Measurements from ENCODE around the gene TCERG1. TPM values are rescaled to one million over a fixed set of nuclear protein-coding genes. Genes with fewer than 3 reads are reported as not detected.

TCERG1 gene
- polyA plus RNA-seq, 3 donors, result 11.6 to 37.3 (median 18.0) TPM

DNA sequence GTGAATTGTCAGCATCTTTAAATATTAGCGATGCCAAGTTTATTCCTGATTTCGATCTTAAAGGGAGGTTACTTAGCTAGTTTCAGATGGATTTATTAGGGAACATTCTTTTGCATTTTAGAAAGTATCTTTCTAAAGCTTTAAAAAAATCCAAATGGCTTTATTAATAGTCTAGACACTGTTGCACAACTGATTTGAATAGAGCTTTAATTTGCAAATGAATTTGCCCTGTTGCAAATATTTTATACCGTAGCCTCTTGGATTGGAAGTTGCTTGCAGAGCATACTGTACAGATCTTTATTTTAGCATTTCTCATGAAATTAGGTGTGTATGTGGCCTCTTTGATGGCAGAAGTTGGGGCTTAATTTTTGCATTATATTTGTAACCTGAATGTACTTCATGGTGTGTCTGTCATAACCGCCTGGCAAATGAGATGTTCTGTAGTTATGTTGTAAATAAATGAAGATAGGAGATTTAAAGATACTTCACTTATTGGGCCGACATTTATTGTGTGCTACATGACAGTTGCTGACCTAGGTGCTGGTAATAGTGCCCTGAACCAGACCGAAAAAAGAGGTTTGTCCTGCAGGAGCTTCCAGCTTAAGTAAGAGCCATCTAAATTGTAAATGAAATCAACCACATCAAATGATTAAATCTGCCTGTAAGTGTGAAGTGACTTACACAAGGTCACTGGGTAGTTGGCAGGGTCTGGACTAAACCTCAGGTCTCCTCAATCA, 1.8 kb downstream of the TCERG1 start:
- no peaks in the 10 kb centered on the region for H3K9me3 ChIP-seq (replicated peaks in 1 of 2; ENCODE audit: control insufficient read depth in 1 of 2, insufficient read depth in 1 of 2, low read length in 2 of 2)
- H3K4me3 ChIP-seq (replicated peaks in 1 of 3; ENCODE audit: low read depth in 2 of 3, low read length in 3 of 3), result peak overlapping the region in 1 of 3 experiments; percentile 94
- Mint-ChIP-seq H3K36me3 (no peaks in the 10 kb centered on the region), H3K4me1 (peaks cover 40% of the 10 kb centered on the region), H3K27ac (peak overlapping the region in 1 of 7 donors; percentile 63), H3K9me3 (peaks cover 0 to 5% (median 0%) of the 10 kb centered on the region in 7 donors), H3K4me3 (no peak overlapping the region), H3K27me3 (ENCODE audit: low read depth in 3 of 3) (no peaks in the 10 kb centered on the region)
- H3K27me3 ChIP-seq (ENCODE audit: control insufficient read depth in 2 of 2, insufficient read depth in 2 of 2, low read length in 2 of 2), result no peaks in the 10 kb centered on the region
- no peak for DNase-seq
- H3K9ac ChIP-seq (ENCODE audit: insufficient read depth, low read length, poor library complexity, severe bottlenecking), result no peak overlapping the region
- intact Hi-C loops (cut with micrococcal nuclease), result loop anchor here (5.0 to 10.0 kb wide), 2 partner anchors 244 to 267 kb away; partner anchors contain the start of genes LARS1 (in 1 of the 2) and RBM27 (in 1 of the 2)
- H3K79me2 ChIP-seq (ENCODE audit: insufficient read depth, low read length), result peaks cover 73% of the 10 kb centered on the region
- TF ChIP-seq, protein P1, sequence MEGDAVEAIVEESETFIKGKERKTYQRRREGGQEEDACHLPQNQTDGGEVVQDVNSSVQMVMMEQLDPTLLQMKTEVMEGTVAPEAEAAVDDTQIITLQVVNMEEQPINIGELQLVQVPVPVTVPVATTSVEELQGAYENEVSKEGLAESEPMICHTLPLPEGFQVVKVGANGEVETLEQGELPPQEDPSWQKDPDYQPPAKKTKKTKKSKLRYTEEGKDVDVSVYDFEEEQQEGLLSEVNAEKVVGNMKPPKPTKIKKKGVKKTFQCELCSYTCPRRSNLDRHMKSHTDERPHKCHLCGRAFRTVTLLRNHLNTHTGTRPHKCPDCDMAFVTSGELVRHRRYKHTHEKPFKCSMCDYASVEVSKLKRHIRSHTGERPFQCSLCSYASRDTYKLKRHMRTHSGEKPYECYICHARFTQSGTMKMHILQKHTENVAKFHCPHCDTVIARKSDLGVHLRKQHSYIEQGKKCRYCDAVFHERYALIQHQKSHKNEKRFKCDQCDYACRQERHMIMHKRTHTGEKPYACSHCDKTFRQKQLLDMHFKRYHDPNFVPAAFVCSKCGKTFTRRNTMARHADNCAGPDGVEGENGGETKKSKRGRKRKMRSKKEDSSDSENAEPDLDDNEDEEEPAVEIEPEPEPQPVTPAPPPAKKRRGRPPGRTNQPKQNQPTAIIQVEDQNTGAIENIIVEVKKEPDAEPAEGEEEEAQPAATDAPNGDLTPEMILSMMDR (IDR thresholded peaks at IDR 0.05), result no peak
- peak overlapping the region in 1 of 2 donors; percentile 96 for H3K27ac ChIP-seq (ENCODE audit: low read depth in 1 of 2, low read length in 2 of 2)
- peaks cover 52% of the 10 kb centered on the region for H4K20me1 ChIP-seq (ENCODE audit: insufficient read depth, low read length)
- H2AFZ ChIP-seq (ENCODE audit: insufficient read depth, low read depth, low read length, poor library complexity, severe bottlenecking), result no peak overlapping the region
- no peaks in the 10 kb centered on the region for H3K36me3 ChIP-seq (replicated peaks in 1 of 2; ENCODE audit: control insufficient read depth in 1 of 2, insufficient read depth in 2 of 2, low read length in 2 of 2)
- 100% methylated on average over 2 of the region's 6 CpGs for WGBS (ENCODE audit: insufficient coverage)
- peak overlapping the region; percentile 93 for H3K4me2 ChIP-seq (replicated peaks; ENCODE audit: extremely low read depth, low read length, poor library complexity, severe bottlenecking)
- peaks cover 19 to 32% of the 10 kb centered on the region in 2 donors for H3K4me1 ChIP-seq (ENCODE audit: control insufficient read depth in 1 of 2, insufficient read depth in 2 of 2, low read length in 2 of 2)

DNA sequence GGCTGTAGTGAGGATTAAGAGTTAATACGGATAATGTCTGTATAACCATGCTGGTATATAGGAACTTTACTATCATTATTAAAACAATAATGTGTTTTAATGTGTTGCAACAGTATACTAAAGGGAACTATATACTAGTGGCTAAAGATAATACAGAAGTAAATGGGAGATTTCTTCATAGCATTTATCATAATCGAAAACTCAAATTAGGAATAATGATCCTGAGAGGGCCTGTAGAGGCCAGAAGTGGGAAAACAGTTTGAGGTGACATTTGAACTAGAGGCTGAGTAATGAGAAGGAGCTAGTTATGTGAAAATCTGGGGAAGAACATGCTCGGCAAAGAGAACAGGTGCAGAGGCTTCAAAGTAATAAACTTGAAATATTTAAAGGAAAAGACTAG, 2.9 kb downstream of the TCERG1 start:
- intact Hi-C loops (cut with micrococcal nuclease), result no loop called here
- H3K4me3 ChIP-seq (replicated peaks in 1 of 3; ENCODE audit: low read depth in 2 of 3, low read length in 3 of 3), result no peak overlapping the region
- H3K79me2 ChIP-seq (ENCODE audit: insufficient read depth, low read length), result peaks cover 84% of the 10 kb centered on the region
- H3K4me1 ChIP-seq (ENCODE audit: control insufficient read depth in 1 of 2, insufficient read depth in 2 of 2, low read length in 2 of 2), result peaks cover 19 to 32% of the 10 kb centered on the region in 2 donors
- Mint-ChIP-seq H3K4me3 (peak overlapping the region in 1 of 2 donors; percentile 17), H3K27ac (peak overlapping the region in 3 of 7 donors; percentile 16 to 58 (median 44)), H3K4me1 (peaks cover 45% of the 10 kb centered on the region), H3K36me3 (peaks cover 3% of the 10 kb centered on the region in 2 donors), H3K9me3 (peaks cover 0 to 5% (median 0%) of the 10 kb centered on the region in 7 donors), H3K27me3 (ENCODE audit: low read depth in 3 of 3) (no peaks in the 10 kb centered on the region)
- peak overlapping the region in 1 of 2 donors; percentile 9 for H3K27ac ChIP-seq (ENCODE audit: low read depth in 1 of 2, low read length in 2 of 2)
- H3K4me2 ChIP-seq (replicated peaks; ENCODE audit: extremely low read depth, low read length, poor library complexity, severe bottlenecking), result no peak overlapping the region
- WGBS (ENCODE audit: insufficient coverage), result 80% methylated on average over 1 of the region's 3 CpGs
- no peak overlapping the region for H2AFZ ChIP-seq (ENCODE audit: insufficient read depth, low read depth, low read length, poor library complexity, severe bottlenecking)
- H3K9ac ChIP-seq (ENCODE audit: insufficient read depth, low read length, poor library complexity, severe bottlenecking), result no peak overlapping the region
- TF ChIP-seq, protein P1 (IDR thresholded peaks at IDR 0.05), result no peak
- no peaks in the 10 kb centered on the region for H3K27me3 ChIP-seq (ENCODE audit: control insufficient read depth in 2 of 2, insufficient read depth in 2 of 2, low read length in 2 of 2)
- peak in 1 of 3 donors; percentile 10 for DNase-seq
- no peaks in the 10 kb centered on the region for H3K9me3 ChIP-seq (replicated peaks in 1 of 2; ENCODE audit: control insufficient read depth in 1 of 2, insufficient read depth in 1 of 2, low read length in 2 of 2)
- H3K36me3 ChIP-seq (replicated peaks in 1 of 2; ENCODE audit: control insufficient read depth in 1 of 2, insufficient read depth in 2 of 2, low read length in 2 of 2), result peaks cover 3 to 5% of the 10 kb centered on the region in 2 donors
- peaks cover 63% of the 10 kb centered on the region for H4K20me1 ChIP-seq (ENCODE audit: insufficient read depth, low read length)

All from CD14-positive monocyte (primary cell).